Measurements from ENCODE around the gene LMCD1.

LMCD1 gene

GRCh38 chr3:8540456-8540855 lies 38.8 kb downstream of the LMCD1 start:
- Histone ChIP-seq H3K9me2 (ENCODE audit: low read depth, low read length) (no peaks in the 10 kb centered on the region), H3K9me3 (ENCODE audit: low read length) (no peaks in the 10 kb centered on the region), H2AFZ (ENCODE audit: low read length) (no peak overlapping the region), H3F3A (ENCODE audit: insufficient read depth, low read length) (no peaks in the 10 kb centered on the region), H3K9ac (ENCODE audit: low read length) (no peak overlapping the region), H3K27me3 (ENCODE audit: insufficient read depth, low read length) (peaks cover 5% of the 10 kb centered on the region; the same call in 1 of the 2 replicates), H3K4me2 (ENCODE audit: low read length) (no peak overlapping the region), H3K27ac (ENCODE audit: low read depth, low read length, poor library complexity, severe bottlenecking) (no peak overlapping the region), H4K20me1 (ENCODE audit: insufficient read depth, low read length) (no peaks in the 10 kb centered on the region), H3K36me3 (ENCODE audit: insufficient read depth, low read length) (no peaks in the 10 kb centered on the region), H3K4me3 (ENCODE audit: low read depth, low read length, poor library complexity, severe bottlenecking) (no peak overlapping the region), H3K4me1 (ENCODE audit: insufficient read depth, low read length, severe bottlenecking) (no peaks in the 10 kb centered on the region), H3K79me2 (ENCODE audit: insufficient read depth, low read length) (no peaks in the 10 kb centered on the region)
- TF ChIP-seq, protein P1, sequence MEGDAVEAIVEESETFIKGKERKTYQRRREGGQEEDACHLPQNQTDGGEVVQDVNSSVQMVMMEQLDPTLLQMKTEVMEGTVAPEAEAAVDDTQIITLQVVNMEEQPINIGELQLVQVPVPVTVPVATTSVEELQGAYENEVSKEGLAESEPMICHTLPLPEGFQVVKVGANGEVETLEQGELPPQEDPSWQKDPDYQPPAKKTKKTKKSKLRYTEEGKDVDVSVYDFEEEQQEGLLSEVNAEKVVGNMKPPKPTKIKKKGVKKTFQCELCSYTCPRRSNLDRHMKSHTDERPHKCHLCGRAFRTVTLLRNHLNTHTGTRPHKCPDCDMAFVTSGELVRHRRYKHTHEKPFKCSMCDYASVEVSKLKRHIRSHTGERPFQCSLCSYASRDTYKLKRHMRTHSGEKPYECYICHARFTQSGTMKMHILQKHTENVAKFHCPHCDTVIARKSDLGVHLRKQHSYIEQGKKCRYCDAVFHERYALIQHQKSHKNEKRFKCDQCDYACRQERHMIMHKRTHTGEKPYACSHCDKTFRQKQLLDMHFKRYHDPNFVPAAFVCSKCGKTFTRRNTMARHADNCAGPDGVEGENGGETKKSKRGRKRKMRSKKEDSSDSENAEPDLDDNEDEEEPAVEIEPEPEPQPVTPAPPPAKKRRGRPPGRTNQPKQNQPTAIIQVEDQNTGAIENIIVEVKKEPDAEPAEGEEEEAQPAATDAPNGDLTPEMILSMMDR (IDR thresholded peaks at IDR 0.05; ENCODE audit: low read length) = no peak
- no peak for TF ChIP-seq EZH2 (IDR thresholded peaks at IDR 0.05; ENCODE audit: borderline replicate concordance, low read length)

- Histone ChIP-seq H3K4me2 (ENCODE audit: low read length) (no peak overlapping the region), H3K36me3 (ENCODE audit: insufficient read depth, low read length) (no peaks in the 10 kb centered on the region), H2AFZ (ENCODE audit: low read length) (no peak overlapping the region), H3K27ac (ENCODE audit: low read depth, low read length, poor library complexity, severe bottlenecking) (no peak overlapping the region), H3K27me3 (ENCODE audit: insufficient read depth, low read length) (peaks cover 7% of the 10 kb centered on the region; the same call in 1 of the 2 replicates), H3K4me3 (ENCODE audit: low read depth, low read length, poor library complexity, severe bottlenecking) (no peak overlapping the region), H3K4me1 (ENCODE audit: insufficient read depth, low read length, severe bottlenecking) (no peaks in the 10 kb centered on the region), H4K20me1 (ENCODE audit: insufficient read depth, low read length) (no peaks in the 10 kb centered on the region), H3K9ac (ENCODE audit: low read length) (no peak overlapping the region), H3K9me3 (ENCODE audit: low read length) (no peaks in the 10 kb centered on the region), H3F3A (ENCODE audit: insufficient read depth, low read length) (no peaks in the 10 kb centered on the region), H3K79me2 (ENCODE audit: insufficient read depth, low read length) (no peaks in the 10 kb centered on the region), H3K9me2 (ENCODE audit: low read depth, low read length) (no peaks in the 10 kb centered on the region)
- TF ChIP-seq EZH2 (IDR thresholded peaks at IDR 0.05; ENCODE audit: borderline replicate concordance, low read length) = no peak
- TF ChIP-seq, protein P1 (IDR thresholded peaks at IDR 0.05; ENCODE audit: low read length) = no peak
Observed at GRCh38 chr3:8541486-8541885, 39.9 kb downstream of the LMCD1 start.

DNA sequence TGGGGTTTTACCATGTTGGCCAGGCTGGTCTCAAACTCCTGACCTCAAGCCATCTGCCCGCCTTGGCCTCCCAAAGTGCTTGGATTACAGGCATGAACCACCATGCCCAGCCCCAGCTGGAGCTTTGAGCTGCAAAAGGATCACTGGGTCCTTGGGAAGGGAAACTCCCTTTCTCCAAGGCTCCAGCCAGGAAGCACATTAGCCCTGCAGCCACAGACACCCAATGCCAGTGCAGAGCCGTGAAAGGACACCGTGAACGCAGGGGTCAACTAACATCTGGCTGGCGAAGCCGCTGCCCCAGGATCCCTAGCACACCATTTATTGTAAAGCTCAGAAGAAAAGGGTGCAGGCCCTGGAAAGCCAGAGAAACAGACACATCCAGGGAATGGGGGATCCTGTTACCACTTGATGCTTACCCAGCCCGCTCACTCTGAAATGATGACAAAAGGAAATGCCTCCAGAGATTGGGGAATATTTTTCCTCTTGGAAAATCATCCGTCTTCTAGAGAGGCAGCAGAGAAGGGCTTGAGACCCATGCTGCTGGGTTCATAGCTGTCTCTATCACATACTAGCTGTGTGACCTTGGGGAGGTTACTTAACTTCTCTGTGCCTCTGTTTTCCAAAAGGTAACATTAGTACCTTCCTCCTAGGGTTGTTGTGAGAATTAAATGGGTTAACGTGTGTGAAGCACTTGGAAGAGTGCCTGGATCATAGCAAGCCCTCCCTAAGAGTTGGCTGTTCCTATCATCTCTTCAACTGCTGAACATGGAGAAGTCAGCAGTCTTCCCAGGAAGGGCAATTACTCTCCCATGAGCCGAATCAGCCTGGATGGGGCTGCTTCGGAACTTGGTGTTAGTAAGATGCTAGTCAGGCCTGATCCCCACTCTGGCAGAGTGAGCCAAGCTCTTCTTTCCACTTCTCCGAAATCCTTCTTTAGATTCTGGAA lies 40.8 kb downstream of the LMCD1 start:
- Histone ChIP-seq H3K9ac (ENCODE audit: low read length) (no peak overlapping the region), H2AFZ (ENCODE audit: low read length) (no peak overlapping the region), H3K36me3 (ENCODE audit: insufficient read depth, low read length) (no peaks in the 10 kb centered on the region)

More for the DNA sequence above, 40.8 kb downstream of the LMCD1 start:
- H3K4me2 ChIP-seq (ENCODE audit: low read length) = no peak overlapping the region
- no peaks in the 10 kb centered on the region for H3K79me2 ChIP-seq (ENCODE audit: insufficient read depth, low read length)
- H3K4me3 ChIP-seq (ENCODE audit: low read depth, low read length, poor library complexity, severe bottlenecking) = no peak overlapping the region
- peaks cover 8% of the 10 kb centered on the region; the same call in 1 of the 2 replicates for H3K27me3 ChIP-seq (ENCODE audit: insufficient read depth, low read length)
- H3K4me1 ChIP-seq (ENCODE audit: insufficient read depth, low read length, severe bottlenecking) = no peaks in the 10 kb centered on the region
- H4K20me1 ChIP-seq (ENCODE audit: insufficient read depth, low read length) = no peaks in the 10 kb centered on the region
- no peaks in the 10 kb centered on the region for H3K9me3 ChIP-seq (ENCODE audit: low read length)
- H3K9me2 ChIP-seq (ENCODE audit: low read depth, low read length) = no peaks in the 10 kb centered on the region
- no peaks in the 10 kb centered on the region for H3F3A ChIP-seq (ENCODE audit: insufficient read depth, low read length)
- TF ChIP-seq EZH2 (IDR thresholded peaks at IDR 0.05; ENCODE audit: borderline replicate concordance, low read length) = no peak
- TF ChIP-seq, protein P1 (IDR thresholded peaks at IDR 0.05; ENCODE audit: low read length) = no peak
- no peak overlapping the region for H3K27ac ChIP-seq (ENCODE audit: low read depth, low read length, poor library complexity, severe bottlenecking)
